ENCODE data around the gene PAPSS2. TPM values are rescaled to one million over a fixed set of nuclear protein-coding genes. Genes with fewer than 3 reads are reported as not detected.

Gene PAPSS2
- total and polyA plus RNA-seq, 2 donors (not counting 3 experiments of a cell fraction or from before 2014, with no cell fraction given): 27.9 to 82.6 TPM

DNA sequence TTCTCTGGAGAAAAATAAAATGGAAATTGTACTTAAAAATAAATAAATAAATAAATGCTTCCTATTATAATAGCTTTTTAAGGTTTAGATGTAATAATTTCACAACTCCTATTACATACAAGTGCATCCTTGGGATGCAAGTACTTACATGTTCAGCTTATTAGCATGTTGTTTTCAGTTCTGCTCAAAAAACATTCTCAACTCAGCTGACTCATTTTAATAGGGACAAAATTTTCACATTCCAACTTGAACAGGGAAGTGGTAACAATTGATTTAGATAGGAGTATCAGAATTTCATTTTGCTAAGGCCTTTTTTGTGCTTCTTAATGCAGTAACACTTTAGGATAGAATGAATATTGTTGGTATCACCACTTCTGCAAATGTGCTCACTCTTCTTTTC, 16.7 kb upstream of the PAPSS2 start:
- dilution Hi-C loops (cut with MboI; ENCODE audit: extremely low pct_ligation_motif_present, low sequenced_read_pairs): no loop called here
- Histone ChIP-seq H3K4me3 (replicated peaks in 1 of 3; ENCODE audit: insufficient read depth in 1 of 3, low read depth in 1 of 3, low read length in 3 of 3) (no peak overlapping the region), H3K79me2 (ENCODE audit: control insufficient read depth, insufficient read depth, low read length) (no peaks in the 10 kb centered on the region), H3K4me2 (ENCODE audit: insufficient read depth, low read length) (no peak overlapping the region), H3K27me3 (ENCODE audit: control insufficient read depth in 2 of 2, insufficient read depth in 2 of 2, low read length in 2 of 2) (no peaks in the 10 kb centered on the region), H3K27ac (ENCODE audit: insufficient read depth, low read depth, low read length) (no peak overlapping the region), H4K20me1 (replicated peaks; ENCODE audit: control insufficient read depth, extremely low read depth, insufficient read depth, low read length) (no peaks in the 10 kb centered on the region), H3K9me1 (replicated peaks; ENCODE audit: control insufficient read depth, extremely low read depth, insufficient read depth, low read length) (no peaks in the 10 kb centered on the region), H3K36me3 (ENCODE audit: control insufficient read depth in 2 of 2, extremely low read depth in 1 of 2, insufficient read depth in 2 of 2, low read length in 2 of 2) (no peaks in the 10 kb centered on the region), H3K9me3 (replicated peaks; ENCODE audit: control insufficient read depth, insufficient read depth, low read length) (no peaks in the 10 kb centered on the region), H3K4me1 (ENCODE audit: control insufficient read depth, extremely low read depth, insufficient read depth, low read length) (no peaks in the 10 kb centered on the region), H3K9ac (replicated peaks; ENCODE audit: extremely low read depth, insufficient read depth, low read length) (no peak overlapping the region), H2AFZ (ENCODE audit: low read depth, low read length) (no peak overlapping the region)
- no peak for DNase-seq (ENCODE audit: low read depth, low spot score)
- ChIA-PET CTCF (interaction anchor here (1.6 kb wide), 1 partner anchor 92 kb away, joined by 4 read pairs; no protein-coding TSS in a partner anchor), POLR2A (no interaction called here)
- no peak for FAIRE-seq
- TF ChIP-seq EZH2 (IDR thresholded peaks at IDR 0.05; ENCODE audit: borderline replicate concordance, low read depth, low read length, severe bottlenecking) (no peak), FOS (IDR thresholded peaks at IDR 0.05; ENCODE audit: borderline replicate concordance, insufficient read depth, low read length) (no peak), MYC (IDR thresholded peaks at IDR 0.05; ENCODE audit: low read depth, low read length) (no peak), POLR2A (IDR thresholded peaks at IDR 0.05; ENCODE audit: low read depth, low read length) (no peak), POLR2AphosphoS5 (IDR thresholded peaks at IDR 0.05; ENCODE audit: insufficient read depth, low read depth, low read length) (no peak), JUN (IDR thresholded peaks at IDR 0.05; ENCODE audit: borderline replicate concordance, insufficient read depth, insufficient read length, low read depth) (no peak), GATA2 (IDR thresholded peaks at IDR 0.05; ENCODE audit: insufficient read depth, insufficient read length, low read depth, low read length) (no peak)
- TF ChIP-seq, protein P1, sequence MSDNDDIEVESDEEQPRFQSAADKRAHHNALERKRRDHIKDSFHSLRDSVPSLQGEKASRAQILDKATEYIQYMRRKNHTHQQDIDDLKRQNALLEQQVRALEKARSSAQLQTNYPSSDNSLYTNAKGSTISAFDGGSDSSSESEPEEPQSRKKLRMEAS (IDR thresholded peaks at IDR 0.05; ENCODE audit: insufficient read depth, insufficient read length): no peak
- TF ChIP-seq, protein P2, sequence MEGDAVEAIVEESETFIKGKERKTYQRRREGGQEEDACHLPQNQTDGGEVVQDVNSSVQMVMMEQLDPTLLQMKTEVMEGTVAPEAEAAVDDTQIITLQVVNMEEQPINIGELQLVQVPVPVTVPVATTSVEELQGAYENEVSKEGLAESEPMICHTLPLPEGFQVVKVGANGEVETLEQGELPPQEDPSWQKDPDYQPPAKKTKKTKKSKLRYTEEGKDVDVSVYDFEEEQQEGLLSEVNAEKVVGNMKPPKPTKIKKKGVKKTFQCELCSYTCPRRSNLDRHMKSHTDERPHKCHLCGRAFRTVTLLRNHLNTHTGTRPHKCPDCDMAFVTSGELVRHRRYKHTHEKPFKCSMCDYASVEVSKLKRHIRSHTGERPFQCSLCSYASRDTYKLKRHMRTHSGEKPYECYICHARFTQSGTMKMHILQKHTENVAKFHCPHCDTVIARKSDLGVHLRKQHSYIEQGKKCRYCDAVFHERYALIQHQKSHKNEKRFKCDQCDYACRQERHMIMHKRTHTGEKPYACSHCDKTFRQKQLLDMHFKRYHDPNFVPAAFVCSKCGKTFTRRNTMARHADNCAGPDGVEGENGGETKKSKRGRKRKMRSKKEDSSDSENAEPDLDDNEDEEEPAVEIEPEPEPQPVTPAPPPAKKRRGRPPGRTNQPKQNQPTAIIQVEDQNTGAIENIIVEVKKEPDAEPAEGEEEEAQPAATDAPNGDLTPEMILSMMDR (IDR thresholded peaks at IDR 0.05; ENCODE audit: extremely low read depth in 1 of 2, insufficient read depth in 1 of 2, low read depth in 1 of 2, low read length in 2 of 2): no peak
- BruUV-seq (replicated peaks): no TSS peak
- intact Hi-C loops (cut with micrococcal nuclease): no loop called here

All from endothelial cell of umbilical vein (primary cell).